OCI-LY1 (cell line): ENCODE results near the gene SRSF5.

Experiments
- EZH2 ChIP-seq: fragments of 200-600 bp; sonication (generic), shearing (Covaris generic); IDR thresholded peaks from 2 replicates; pipeline ENCODE4 v1.8.0; 2017; ENCODE audit warnings: borderline replicate concordance, mixed run types, mild to moderate bottlenecking, antibody characterized with exemption, low read length, moderate library complexity, mixed read lengths
- TF ChIP-seq, protein P1 (sequence below): fragments of 200-600 bp; sonication (generic), shearing (Covaris generic); IDR thresholded peaks from 2 replicates; pipeline ENCODE4 v1.5.1; 2017; ENCODE audit warnings: mild to moderate bottlenecking, antibody characterized with exemption, low read length, moderate library complexity, mixed read lengths

DNA sequence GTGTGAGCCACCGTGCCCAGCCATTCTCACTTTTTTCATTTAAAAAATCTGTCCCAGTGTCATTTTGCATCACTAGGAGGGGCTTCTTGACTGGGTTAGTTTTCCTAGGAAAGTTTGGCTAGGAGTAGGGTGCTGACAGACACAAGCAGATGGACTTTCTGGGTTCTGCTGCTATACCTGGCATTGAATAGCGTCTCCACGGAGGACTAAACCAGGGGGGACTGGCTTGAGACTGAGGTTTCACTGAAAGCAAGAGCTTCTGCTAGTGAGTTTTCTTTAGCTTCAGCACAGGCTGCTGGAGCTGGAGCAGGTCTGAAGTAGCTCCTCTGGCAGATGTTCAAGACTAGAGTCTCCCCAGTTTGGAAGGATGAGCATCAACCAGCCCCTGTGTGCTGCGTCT lies 28.7 kb downstream of the SRSF5 start:
- TF ChIP-seq, protein P1, sequence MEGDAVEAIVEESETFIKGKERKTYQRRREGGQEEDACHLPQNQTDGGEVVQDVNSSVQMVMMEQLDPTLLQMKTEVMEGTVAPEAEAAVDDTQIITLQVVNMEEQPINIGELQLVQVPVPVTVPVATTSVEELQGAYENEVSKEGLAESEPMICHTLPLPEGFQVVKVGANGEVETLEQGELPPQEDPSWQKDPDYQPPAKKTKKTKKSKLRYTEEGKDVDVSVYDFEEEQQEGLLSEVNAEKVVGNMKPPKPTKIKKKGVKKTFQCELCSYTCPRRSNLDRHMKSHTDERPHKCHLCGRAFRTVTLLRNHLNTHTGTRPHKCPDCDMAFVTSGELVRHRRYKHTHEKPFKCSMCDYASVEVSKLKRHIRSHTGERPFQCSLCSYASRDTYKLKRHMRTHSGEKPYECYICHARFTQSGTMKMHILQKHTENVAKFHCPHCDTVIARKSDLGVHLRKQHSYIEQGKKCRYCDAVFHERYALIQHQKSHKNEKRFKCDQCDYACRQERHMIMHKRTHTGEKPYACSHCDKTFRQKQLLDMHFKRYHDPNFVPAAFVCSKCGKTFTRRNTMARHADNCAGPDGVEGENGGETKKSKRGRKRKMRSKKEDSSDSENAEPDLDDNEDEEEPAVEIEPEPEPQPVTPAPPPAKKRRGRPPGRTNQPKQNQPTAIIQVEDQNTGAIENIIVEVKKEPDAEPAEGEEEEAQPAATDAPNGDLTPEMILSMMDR = no peak
- no peak for TF ChIP-seq EZH2
